Neural cell (in vitro differentiated cells): ENCODE results near the gene TNFAIP8L3. TPM values are rescaled to one million over a fixed set of nuclear protein-coding genes. Genes with fewer than 3 reads are reported as not detected.

ENCODE experiments used
- H2AFZ ChIP-seq: fragments of 200-600, 300-800 bp; sonication (generic), shearing (Covaris generic); 2 replicates; pipeline ENCODE4 v1.6.0; 2014; ENCODE audit warnings: low read depth, mild to moderate bottlenecking, antibody characterized with exemption, low read length, moderate library complexity
- H3F3A ChIP-seq: fragments of 200-600 bp; shearing (Covaris generic); 2 replicates; pipeline ENCODE4 v1.6.1; 2016; ENCODE audit warnings: mild to moderate bottlenecking, moderate library complexity, mixed read lengths, antibody characterized with exemption, low read length; ENCODE audit not compliant: insufficient read depth, poor library complexity, severe bottlenecking
- H3K27ac ChIP-seq: fragments of 200-600, 300-800 bp; sonication (generic), shearing (Covaris generic); 2 replicates; pipeline ENCODE4 v1.5.1; 2014; ENCODE audit warnings: mild to moderate bottlenecking, low read length, moderate library complexity
- H3K27me3 ChIP-seq: fragments of 300-800, 200-600 bp; sonication (generic), shearing (Covaris generic); 2 replicates; pipeline ENCODE4 v1.6.0; 2014; ENCODE audit warnings: mild to moderate bottlenecking, low read depth, low read length, moderate library complexity; ENCODE audit not compliant: insufficient read depth
- H3K36me3 ChIP-seq: fragments of 300-800, 200-600 bp; sonication (generic), shearing (Covaris generic); 2 replicates; pipeline ENCODE4 v1.5.1; 2014; ENCODE audit warnings: mild to moderate bottlenecking, antibody characterized with exemption, low read length, moderate library complexity; ENCODE audit not compliant: insufficient read depth
- H3K4me2 ChIP-seq: fragments of 300-800, 200-600 bp; sonication (generic), shearing (Covaris generic); 2 replicates; pipeline ENCODE4 v1.6.0; 2014; ENCODE audit warnings: mild to moderate bottlenecking, low read length
- H3K4me3 ChIP-seq: fragments of 300-800, 200-600 bp; sonication (generic), shearing (Covaris generic); 2 replicates; pipeline ENCODE4 v1.5.1; 2014; ENCODE audit warnings: mild to moderate bottlenecking, low read length, moderate library complexity
- H3K79me2 ChIP-seq: fragments of 200-600 bp; shearing (Covaris generic); replicated peaks from 2 replicates; pipeline ENCODE4 v1.6.0; 2014; ENCODE audit warnings: mild to moderate bottlenecking, low read length, moderate library complexity; ENCODE audit not compliant: insufficient read depth
- H3K9ac ChIP-seq: fragments of 300-800, 200-600 bp; sonication (generic), shearing (Covaris generic); 2 replicates; pipeline ENCODE4 v1.6.1; 2016; ENCODE audit warnings: mild to moderate bottlenecking, low read length, mixed read lengths
- H3K9me2 ChIP-seq: fragments of 200-600 bp; shearing (Covaris generic); 2 replicates; pipeline ENCODE4 v1.6.1; 2016; ENCODE audit warnings: mild to moderate bottlenecking, low read length, mixed read lengths; ENCODE audit not compliant: insufficient read depth
- H3K9me3 ChIP-seq: fragments of 200-600, 300-800 bp; sonication (generic), shearing (Covaris generic); 2 replicates; pipeline ENCODE4 v1.6.1; 2016; ENCODE audit warnings: mild to moderate bottlenecking, mixed run types, low read length, moderate library complexity, mixed read lengths
- H4K20me1 ChIP-seq: fragments of 200-600 bp; shearing (Covaris generic); 2 replicates; pipeline ENCODE4 v1.6.1; 2016; ENCODE audit warnings: mild to moderate bottlenecking, mixed run types; ENCODE audit not compliant: insufficient read depth
- CTCF ChIP-seq: fragments of 450-650 bp; IDR thresholded peaks from 2 replicates; pipeline ENCODE4 v1.5.1; 2014; ENCODE audit warnings: antibody characterized with exemption, mild to moderate bottlenecking, moderate library complexity; ENCODE audit not compliant: poor library complexity, severe bottlenecking
- EP300 ChIP-seq: fragments of 450-650 bp; conservative IDR thresholded peaks from 2 replicates; pipeline ENCODE4 v1.6.1; 2014; ENCODE audit warnings: antibody characterized with exemption, mild to moderate bottlenecking, moderate library complexity; ENCODE audit not compliant: poor library complexity, severe bottlenecking
- EZH2 ChIP-seq: fragments of 200-600, 300-800 bp; shearing (Covaris generic), sonication (generic); IDR thresholded peaks from 2 replicates; pipeline ENCODE4 v1.6.1; 2014; ENCODE audit warnings: antibody characterized with exemption, low read length, borderline replicate concordance, mild to moderate bottlenecking; ENCODE audit not compliant: insufficient read depth, poor library complexity, severe bottlenecking
- MXI1 ChIP-seq: fragments of 450-650 bp; conservative IDR thresholded peaks from 2 replicates; pipeline ENCODE4 v1.6.1; 2014; ENCODE audit warnings: antibody characterized with exemption, mild to moderate bottlenecking; ENCODE audit not compliant: poor library complexity, severe bottlenecking
- POLR2AphosphoS5 ChIP-seq: IDR thresholded peaks from 2 replicates; pipeline ENCODE4 v1.6.1; 2012
- RAD21 ChIP-seq: fragments of 450-650 bp; conservative IDR thresholded peaks from 2 replicates; pipeline ENCODE4 v1.6.1; 2014; ENCODE audit warnings: antibody characterized with exemption, mild to moderate bottlenecking, moderate library complexity
- REST ChIP-seq: IDR thresholded peaks from 2 replicates; pipeline ENCODE4 v1.6.1; 2012; ENCODE audit warnings: borderline replicate concordance
- SMC3 ChIP-seq: fragments of 450-650 bp; conservative IDR thresholded peaks from 2 replicates; pipeline ENCODE4 v1.6.1; 2014; ENCODE audit warnings: antibody characterized with exemption, mild to moderate bottlenecking, moderate library complexity; ENCODE audit not compliant: poor library complexity
- TAF1 ChIP-seq: IDR thresholded peaks from 2 replicates; pipeline ENCODE4 v1.6.1; 2012; ENCODE audit warnings: low read depth
- polyA plus RNA-seq: library from polyadenylated mRNA; depleted of rRNA; stranded (reverse); fragments of >200 nt; gene quantifications from 2 replicates; pipeline ENCODE4 v1.2.3, GENCODE V29; 2014

Gene TNFAIP8L3
- polyA plus RNA-seq, 1 donor from 2014 or later = 0.16 TPM

- no peaks in the 10 kb centered on the region for H3K36me3 ChIP-seq
- H3K9ac ChIP-seq = no peak overlapping the region
- H3K27me3 ChIP-seq = no peaks in the 10 kb centered on the region
- no peak overlapping the region for H3K4me3 ChIP-seq
- no peaks in the 10 kb centered on the region for H3K79me2 ChIP-seq
- no peaks in the 10 kb centered on the region for H3K9me2 ChIP-seq
- no peaks in the 10 kb centered on the region for H3F3A ChIP-seq
- H4K20me1 ChIP-seq = no peaks in the 10 kb centered on the region
- no peak overlapping the region for H3K4me2 ChIP-seq
- TF ChIP-seq EZH2 (no peak), MXI1 (no peak), EP300 (no peak), TAF1 (no peak), POLR2AphosphoS5 (no peak), RAD21 (no peak), SMC3 (no peak), REST (no peak), CTCF (no peak)
- H2AFZ ChIP-seq = no peak overlapping the region
- H3K9me3 ChIP-seq = no peaks in the 10 kb centered on the region
- H3K27ac ChIP-seq = no peak overlapping the region
These were observed 28.9 kb downstream of the TNFAIP8L3 start for GRCh38 chr15:51065781-51066180.

GRCh38 chr15:51065261-51065660 is 29.4 kb downstream of the TNFAIP8L3 start:
- no peaks in the 10 kb centered on the region for H4K20me1 ChIP-seq
- H3F3A ChIP-seq = no peaks in the 10 kb centered on the region
- H3K4me2 ChIP-seq = no peak overlapping the region
- H3K9me2 ChIP-seq = no peaks in the 10 kb centered on the region
- no peak overlapping the region for H2AFZ ChIP-seq
- TF ChIP-seq RAD21 (no peak), TAF1 (no peak), POLR2AphosphoS5 (no peak), EZH2 (no peak), REST (no peak), EP300 (no peak), MXI1 (no peak), SMC3 (no peak), CTCF (no peak)
- H3K79me2 ChIP-seq = no peaks in the 10 kb centered on the region
- H3K27me3 ChIP-seq = no peaks in the 10 kb centered on the region
- no peak overlapping the region for H3K4me3 ChIP-seq
- H3K36me3 ChIP-seq = no peaks in the 10 kb centered on the region
- H3K9me3 ChIP-seq = no peaks in the 10 kb centered on the region
- no peak overlapping the region for H3K27ac ChIP-seq
- H3K9ac ChIP-seq = no peak overlapping the region
